Measurements from ENCODE around the gene SLC48A1. TPM values are rescaled to one million over a fixed set of nuclear protein-coding genes. Genes with fewer than 3 reads are reported as not detected.

SLC48A1 gene
- polyA plus RNA-seq, 1 of the 3 experiments (the other 2 are of a cell fraction): 7.3 TPM

DNA sequence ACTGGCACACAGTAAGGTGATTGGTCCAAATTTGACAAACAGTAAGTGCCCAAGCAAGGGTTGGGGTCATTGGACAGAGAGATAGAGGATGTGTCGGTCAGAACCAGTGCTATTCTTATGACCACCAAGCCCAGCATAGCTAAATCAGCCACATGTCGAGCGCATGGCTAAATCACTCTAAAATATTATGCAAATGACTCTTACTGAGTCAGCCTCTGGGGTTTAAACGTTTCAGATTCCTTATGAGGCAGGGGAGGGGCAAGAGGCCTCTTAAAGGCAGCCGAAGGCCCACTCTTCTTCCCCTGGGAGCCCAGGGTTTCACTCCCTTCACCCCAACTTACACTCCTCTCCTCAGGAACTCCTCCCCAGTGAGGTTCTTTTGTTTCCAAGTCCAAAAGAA is 47.1 kb upstream of the SLC48A1 start:
- Histone ChIP-seq H3K27me3 (ENCODE audit: insufficient read depth) (no peaks in the 10 kb centered on the region), H4K20me1 (ENCODE audit: insufficient read depth) (no peaks in the 10 kb centered on the region), H3K4me3 (ENCODE audit: low read depth in 2 of 2, low read length in 1 of 2) (no peak overlapping the region), H2AFZ (ENCODE audit: low read depth) (no peak overlapping the region), H3K9me2 (no peaks in the 10 kb centered on the region), H3K4me1 (ENCODE audit: control insufficient read depth in 1 of 2, insufficient read depth in 2 of 2, low read depth in 1 of 2, low read length in 1 of 2) (peaks cover 0 to 14% of the 10 kb centered on the region in 2 experiments; a peak in 2 of 4 replicates), H3K36me3 (replicated peaks in 1 of 2; ENCODE audit: control insufficient read depth in 1 of 2, insufficient read depth in 2 of 2, low read length in 1 of 2) (no peaks in the 10 kb centered on the region), H3K27ac (ENCODE audit: low read depth in 2 of 2, low read length in 1 of 2) (no peak overlapping the region), H3K79me2 (ENCODE audit: insufficient read depth) (no peaks in the 10 kb centered on the region), H3K9me3 (no peaks in the 10 kb centered on the region), H3K4me2 (no peak overlapping the region), H3K9ac (no peak overlapping the region), H3F3A (replicated peaks; ENCODE audit: insufficient read depth) (no peaks in the 10 kb centered on the region)
- 66% methylated on average over 5 of the region's 5 CpGs for WGBS (ENCODE audit: low lambda C conversion rate)
- TF ChIP-seq TEAD4 (IDR thresholded peaks at IDR 0.05; ENCODE audit: borderline replicate concordance, insufficient read depth): no peak
- ChIA-PET CTCF (interaction anchor here (0.5 to 43.0 kb wide), 8 partner anchors 9 to 139 kb away, joined by 3 to 1294 read pairs (median 22); partner anchors contain the start of genes RPAP3 and SLC48A1), POLR2A (interaction anchor here (1.6 kb wide), 1 partner anchor 20 kb away, joined by 7 read pairs; the partner anchor contains the start of gene RPAP3)
- no peak for DNase-seq

DNA sequence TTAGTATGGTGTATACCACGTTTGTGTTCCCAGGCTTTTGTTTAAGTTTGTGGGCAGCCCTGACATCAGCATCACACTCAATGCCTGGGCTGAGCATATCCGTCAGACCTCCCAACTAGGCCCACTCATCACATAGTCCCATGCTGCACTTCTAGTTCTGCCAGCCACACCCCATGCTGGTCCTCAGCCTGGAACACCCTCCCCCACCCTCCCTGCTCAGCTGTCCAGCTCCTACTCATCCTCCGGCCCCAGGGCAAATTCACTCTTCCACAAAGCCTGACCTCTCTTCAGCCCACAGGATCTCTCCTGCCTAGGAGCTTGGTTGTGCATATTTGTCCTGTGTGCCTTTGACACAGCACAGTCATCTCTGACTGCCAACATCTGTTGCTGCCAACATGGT is 43.8 kb upstream of the SLC48A1 start:
- H3K9me3 ChIP-seq: no peaks in the 10 kb centered on the region
- peaks cover 0 to 16% of the 10 kb centered on the region in 2 experiments; a peak in 2 of 4 replicates for H3K4me1 ChIP-seq (ENCODE audit: control insufficient read depth in 1 of 2, insufficient read depth in 2 of 2, low read depth in 1 of 2, low read length in 1 of 2)
- no peaks in the 10 kb centered on the region for H3K9me2 ChIP-seq
- TF ChIP-seq, protein P1, sequence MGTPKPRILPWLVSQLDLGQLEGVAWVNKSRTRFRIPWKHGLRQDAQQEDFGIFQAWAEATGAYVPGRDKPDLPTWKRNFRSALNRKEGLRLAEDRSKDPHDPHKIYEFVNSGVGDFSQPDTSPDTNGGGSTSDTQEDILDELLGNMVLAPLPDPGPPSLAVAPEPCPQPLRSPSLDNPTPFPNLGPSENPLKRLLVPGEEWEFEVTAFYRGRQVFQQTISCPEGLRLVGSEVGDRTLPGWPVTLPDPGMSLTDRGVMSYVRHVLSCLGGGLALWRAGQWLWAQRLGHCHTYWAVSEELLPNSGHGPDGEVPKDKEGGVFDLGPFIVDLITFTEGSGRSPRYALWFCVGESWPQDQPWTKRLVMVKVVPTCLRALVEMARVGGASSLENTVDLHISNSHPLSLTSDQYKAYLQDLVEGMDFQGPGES (IDR thresholded peaks at IDR 0.05; ENCODE audit: low read depth, low read length): no peak
- TF ChIP-seq, protein P2, sequence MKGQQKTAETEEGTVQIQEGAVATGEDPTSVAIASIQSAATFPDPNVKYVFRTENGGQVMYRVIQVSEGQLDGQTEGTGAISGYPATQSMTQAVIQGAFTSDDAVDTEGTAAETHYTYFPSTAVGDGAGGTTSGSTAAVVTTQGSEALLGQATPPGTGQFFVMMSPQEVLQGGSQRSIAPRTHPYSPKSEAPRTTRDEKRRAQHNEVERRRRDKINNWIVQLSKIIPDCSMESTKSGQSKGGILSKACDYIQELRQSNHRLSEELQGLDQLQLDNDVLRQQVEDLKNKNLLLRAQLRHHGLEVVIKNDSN (IDR thresholded peaks at IDR 0.05; ENCODE audit: borderline replicate concordance, low read depth): no peak
- no peak for TF ChIP-seq EZH2phosphoT487 (IDR thresholded peaks at IDR 0.05; ENCODE audit: borderline replicate concordance, low read depth)
- no peak for TF ChIP-seq SIN3A (IDR thresholded peaks at IDR 0.05; ENCODE audit: borderline replicate concordance, low read depth, low read length)
- TF ChIP-seq RXRA (IDR thresholded peaks at IDR 0.05; ENCODE audit: borderline replicate concordance, low read depth): no peak
- TF ChIP-seq FOSL2 (IDR thresholded peaks at IDR 0.05; ENCODE audit: borderline replicate concordance, low read depth): no peak
- no peak for TF ChIP-seq GATA2 (CRISPR knock-in tag; IDR thresholded peaks at IDR 0.05)
- TF ChIP-seq SMC3 (IDR thresholded peaks at IDR 0.05; ENCODE audit: low read depth, low read length): no peak
- TF ChIP-seq, protein P3, sequence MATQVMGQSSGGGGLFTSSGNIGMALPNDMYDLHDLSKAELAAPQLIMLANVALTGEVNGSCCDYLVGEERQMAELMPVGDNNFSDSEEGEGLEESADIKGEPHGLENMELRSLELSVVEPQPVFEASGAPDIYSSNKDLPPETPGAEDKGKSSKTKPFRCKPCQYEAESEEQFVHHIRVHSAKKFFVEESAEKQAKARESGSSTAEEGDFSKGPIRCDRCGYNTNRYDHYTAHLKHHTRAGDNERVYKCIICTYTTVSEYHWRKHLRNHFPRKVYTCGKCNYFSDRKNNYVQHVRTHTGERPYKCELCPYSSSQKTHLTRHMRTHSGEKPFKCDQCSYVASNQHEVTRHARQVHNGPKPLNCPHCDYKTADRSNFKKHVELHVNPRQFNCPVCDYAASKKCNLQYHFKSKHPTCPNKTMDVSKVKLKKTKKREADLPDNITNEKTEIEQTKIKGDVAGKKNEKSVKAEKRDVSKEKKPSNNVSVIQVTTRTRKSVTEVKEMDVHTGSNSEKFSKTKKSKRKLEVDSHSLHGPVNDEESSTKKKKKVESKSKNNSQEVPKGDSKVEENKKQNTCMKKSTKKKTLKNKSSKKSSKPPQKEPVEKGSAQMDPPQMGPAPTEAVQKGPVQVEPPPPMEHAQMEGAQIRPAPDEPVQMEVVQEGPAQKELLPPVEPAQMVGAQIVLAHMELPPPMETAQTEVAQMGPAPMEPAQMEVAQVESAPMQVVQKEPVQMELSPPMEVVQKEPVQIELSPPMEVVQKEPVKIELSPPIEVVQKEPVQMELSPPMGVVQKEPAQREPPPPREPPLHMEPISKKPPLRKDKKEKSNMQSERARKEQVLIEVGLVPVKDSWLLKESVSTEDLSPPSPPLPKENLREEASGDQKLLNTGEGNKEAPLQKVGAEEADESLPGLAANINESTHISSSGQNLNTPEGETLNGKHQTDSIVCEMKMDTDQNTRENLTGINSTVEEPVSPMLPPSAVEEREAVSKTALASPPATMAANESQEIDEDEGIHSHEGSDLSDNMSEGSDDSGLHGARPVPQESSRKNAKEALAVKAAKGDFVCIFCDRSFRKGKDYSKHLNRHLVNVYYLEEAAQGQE (IDR thresholded peaks at IDR 0.05; ENCODE audit: low read depth, low read length): no peak
- TF ChIP-seq, protein P4, sequence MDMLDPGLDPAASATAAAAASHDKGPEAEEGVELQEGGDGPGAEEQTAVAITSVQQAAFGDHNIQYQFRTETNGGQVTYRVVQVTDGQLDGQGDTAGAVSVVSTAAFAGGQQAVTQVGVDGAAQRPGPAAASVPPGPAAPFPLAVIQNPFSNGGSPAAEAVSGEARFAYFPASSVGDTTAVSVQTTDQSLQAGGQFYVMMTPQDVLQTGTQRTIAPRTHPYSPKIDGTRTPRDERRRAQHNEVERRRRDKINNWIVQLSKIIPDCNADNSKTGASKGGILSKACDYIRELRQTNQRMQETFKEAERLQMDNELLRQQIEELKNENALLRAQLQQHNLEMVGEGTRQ (IDR thresholded peaks at IDR 0.05; ENCODE audit: borderline replicate concordance, low read depth, low read length): no peak
- TF ChIP-seq ELF1 (IDR thresholded peaks at IDR 0.05): no peak
- no peak for TF ChIP-seq JUND (IDR thresholded peaks at IDR 0.05)
- TF ChIP-seq YY1 (IDR thresholded peaks at IDR 0.05; ENCODE audit: low read depth): no peak
- no peak for TF ChIP-seq GABPA (IDR thresholded peaks at IDR 0.05; ENCODE audit: low read depth)
- no peak for TF ChIP-seq NFIC (IDR thresholded peaks at IDR 0.05; ENCODE audit: borderline replicate concordance)
- no peak for TF ChIP-seq RCOR1 (IDR thresholded peaks at IDR 0.05; ENCODE audit: low read length)
- TF ChIP-seq CHD2 (IDR thresholded peaks at IDR 0.05; ENCODE audit: low read length, partially characterized antibody): no peak
- TF ChIP-seq NRF1 (IDR thresholded peaks at IDR 0.05; ENCODE audit: low read depth, low read length): no peak
- no peak for DNase-seq
- H3K27ac ChIP-seq (ENCODE audit: low read depth in 2 of 2, low read length in 1 of 2): no peak overlapping the region
- CTCF ChIA-PET: interaction anchor here (12.8 to 43.0 kb wide), 3 partner anchors 13 to 45 kb away, joined by 124 to 1294 read pairs (median 298); partner anchors contain the start of gene SLC48A1
- H2AFZ ChIP-seq (ENCODE audit: low read depth): no peak overlapping the region
- no peaks in the 10 kb centered on the region for H3K36me3 ChIP-seq (replicated peaks in 1 of 2; ENCODE audit: control insufficient read depth in 1 of 2, insufficient read depth in 2 of 2, low read length in 1 of 2)
- POLR2A ChIA-PET: no interaction called here
- no peaks in the 10 kb centered on the region for H3F3A ChIP-seq (replicated peaks; ENCODE audit: insufficient read depth)
- H3K9ac ChIP-seq: no peak overlapping the region
- H3K4me3 ChIP-seq (ENCODE audit: low read depth in 2 of 2, low read length in 1 of 2): no peak overlapping the region
- no peaks in the 10 kb centered on the region for H3K27me3 ChIP-seq (ENCODE audit: insufficient read depth)
- H3K79me2 ChIP-seq (ENCODE audit: insufficient read depth): no peaks in the 10 kb centered on the region
- H4K20me1 ChIP-seq (ENCODE audit: insufficient read depth): no peaks in the 10 kb centered on the region
- WGBS (ENCODE audit: low lambda C conversion rate): 67% methylated on average over 3 of the region's 3 CpGs
- no peak overlapping the region for H3K4me2 ChIP-seq

Measured in SK-N-SH (cell line).